SU-DHL-6 (cell line): ENCODE results near the gene JCAD.

Experiments used
- H2AFZ ChIP-seq: fragments of 200-600 bp; sonication (generic); 2 replicates; pipeline ENCODE4 v1.6.1; 2014; ENCODE audit warnings: low read depth, mild to moderate bottlenecking, moderate library complexity, mixed read lengths, antibody characterized with exemption, low read length; ENCODE audit not compliant: severe bottlenecking
- H3F3A ChIP-seq: fragments of 200-600 bp; shearing (Covaris generic); 2 replicates; pipeline ENCODE4 v1.6.0; 2016; ENCODE audit warnings: antibody characterized with exemption, mild to moderate bottlenecking; ENCODE audit not compliant: insufficient read depth
- H3K27ac ChIP-seq: fragments of 200-600 bp; sonication (generic); 2 replicates; pipeline ENCODE4 v1.5.1; 2016; ENCODE audit warnings: low read depth, mild to moderate bottlenecking, low read length, moderate library complexity, mixed read lengths
- H3K27me3 ChIP-seq: fragments of 200-600 bp; sonication (generic), shearing (Covaris generic); 2 replicates; pipeline ENCODE4 v1.6.0; 2014; ENCODE audit warnings: mild to moderate bottlenecking, low read length
- H3K36me3 ChIP-seq: fragments of 200-600 bp; sonication (generic); 2 replicates; pipeline ENCODE4 v1.6.1; 2014; ENCODE audit warnings: mild to moderate bottlenecking, low read length, mixed read lengths
- H3K4me2 ChIP-seq: fragments of 300-600, 200-600 bp; shearing (Covaris generic), sonication (generic); 2 replicates; pipeline ENCODE4 v1.6.0; 2014; ENCODE audit warnings: low read length, low read depth, mild to moderate bottlenecking; ENCODE audit not compliant: poor library complexity, severe bottlenecking
- H3K4me3 ChIP-seq: fragments of 200-600 bp; sonication (generic); 2 replicates; pipeline ENCODE4 v1.5.1; 2014; ENCODE audit warnings: antibody characterized with exemption, low read length, mild to moderate bottlenecking, mixed read lengths; ENCODE audit not compliant: insufficient read depth, poor library complexity, severe bottlenecking
- H3K79me2 ChIP-seq: fragments of 200-600 bp; sonication (generic); 2 replicates; pipeline ENCODE4 v1.6.1; 2014; ENCODE audit warnings: mild to moderate bottlenecking, low read length, moderate library complexity; ENCODE audit not compliant: insufficient read depth
- H3K9ac ChIP-seq: fragments of 200-600 bp; sonication (generic); 2 replicates; pipeline ENCODE4 v1.7.0; 2014; ENCODE audit warnings: mild to moderate bottlenecking, low read length
- H3K9me2 ChIP-seq: fragments of 200-600 bp; sonication (generic); replicated peaks from 2 replicates; pipeline ENCODE4 v1.6.1; 2014; ENCODE audit warnings: low read length; ENCODE audit not compliant: insufficient read depth
- H3K9me3 ChIP-seq: fragments of 200-600 bp; sonication (generic); 2 replicates; pipeline ENCODE4 v1.6.1; 2014; ENCODE audit warnings: low read length, mixed read lengths; ENCODE audit not compliant: insufficient read depth
- H4K20me1 ChIP-seq: fragments of 200-600 bp; sonication (generic); 2 replicates; pipeline ENCODE4 v1.6.1; 2014; ENCODE audit warnings: low read depth, mild to moderate bottlenecking, antibody characterized with exemption, low read length, moderate library complexity, mixed read lengths
- EZH2phosphoT487 ChIP-seq: fragments of 200-600 bp; sonication (generic), shearing (Covaris generic); conservative IDR thresholded peaks from 2 replicates; pipeline ENCODE4 v1.6.1; 2018; ENCODE audit warnings: mild to moderate bottlenecking, antibody characterized with exemption, low read length, moderate library complexity, mixed read lengths
- TF ChIP-seq, protein P1 (sequence below): fragments of 200-600 bp; sonication (generic); IDR thresholded peaks from one replicate; pipeline ENCODE4 v1.5.1; 2017; ENCODE audit warnings: antibody characterized with exemption, mild to moderate bottlenecking, low read length, moderate library complexity; ENCODE audit not compliant: insufficient read depth, poor library complexity, severe bottlenecking

The JCAD gene

DNA sequence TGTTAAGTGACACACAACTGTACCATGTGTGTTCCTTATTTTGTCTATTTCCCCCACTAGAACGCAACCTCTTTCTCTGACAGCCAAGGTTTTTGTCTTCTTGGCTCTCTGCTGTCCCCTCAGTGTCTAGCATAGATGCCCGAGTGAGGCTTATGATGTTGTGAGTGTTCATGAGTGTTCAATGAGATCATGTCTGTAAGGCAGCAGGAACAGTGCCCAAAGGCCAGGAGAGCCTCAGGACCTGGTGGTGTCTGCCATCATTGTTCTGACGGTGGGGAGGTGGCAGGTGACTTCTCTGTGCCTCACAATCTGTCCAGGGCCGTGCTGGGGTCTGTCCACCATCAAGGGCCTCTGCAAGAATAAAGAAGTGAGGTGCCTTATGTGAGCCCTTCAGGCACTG, 66.5 kb downstream of the JCAD start:
- Histone ChIP-seq H3K27me3 (no peaks in the 10 kb centered on the region), H2AFZ (no peak overlapping the region), H3K4me2 (no peak overlapping the region), H3K9me2 (no peaks in the 10 kb centered on the region), H3K9ac (no peak overlapping the region), H3K79me2 (no peaks in the 10 kb centered on the region), H3K27ac (no peak overlapping the region), H4K20me1 (no peaks in the 10 kb centered on the region), H3K9me3 (no peaks in the 10 kb centered on the region), H3K4me3 (no peak overlapping the region), H3F3A (no peaks in the 10 kb centered on the region), H3K36me3 (no peaks in the 10 kb centered on the region)
- TF ChIP-seq EZH2phosphoT487 = no peak
- TF ChIP-seq, protein P1, sequence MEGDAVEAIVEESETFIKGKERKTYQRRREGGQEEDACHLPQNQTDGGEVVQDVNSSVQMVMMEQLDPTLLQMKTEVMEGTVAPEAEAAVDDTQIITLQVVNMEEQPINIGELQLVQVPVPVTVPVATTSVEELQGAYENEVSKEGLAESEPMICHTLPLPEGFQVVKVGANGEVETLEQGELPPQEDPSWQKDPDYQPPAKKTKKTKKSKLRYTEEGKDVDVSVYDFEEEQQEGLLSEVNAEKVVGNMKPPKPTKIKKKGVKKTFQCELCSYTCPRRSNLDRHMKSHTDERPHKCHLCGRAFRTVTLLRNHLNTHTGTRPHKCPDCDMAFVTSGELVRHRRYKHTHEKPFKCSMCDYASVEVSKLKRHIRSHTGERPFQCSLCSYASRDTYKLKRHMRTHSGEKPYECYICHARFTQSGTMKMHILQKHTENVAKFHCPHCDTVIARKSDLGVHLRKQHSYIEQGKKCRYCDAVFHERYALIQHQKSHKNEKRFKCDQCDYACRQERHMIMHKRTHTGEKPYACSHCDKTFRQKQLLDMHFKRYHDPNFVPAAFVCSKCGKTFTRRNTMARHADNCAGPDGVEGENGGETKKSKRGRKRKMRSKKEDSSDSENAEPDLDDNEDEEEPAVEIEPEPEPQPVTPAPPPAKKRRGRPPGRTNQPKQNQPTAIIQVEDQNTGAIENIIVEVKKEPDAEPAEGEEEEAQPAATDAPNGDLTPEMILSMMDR = no peak

DNA sequence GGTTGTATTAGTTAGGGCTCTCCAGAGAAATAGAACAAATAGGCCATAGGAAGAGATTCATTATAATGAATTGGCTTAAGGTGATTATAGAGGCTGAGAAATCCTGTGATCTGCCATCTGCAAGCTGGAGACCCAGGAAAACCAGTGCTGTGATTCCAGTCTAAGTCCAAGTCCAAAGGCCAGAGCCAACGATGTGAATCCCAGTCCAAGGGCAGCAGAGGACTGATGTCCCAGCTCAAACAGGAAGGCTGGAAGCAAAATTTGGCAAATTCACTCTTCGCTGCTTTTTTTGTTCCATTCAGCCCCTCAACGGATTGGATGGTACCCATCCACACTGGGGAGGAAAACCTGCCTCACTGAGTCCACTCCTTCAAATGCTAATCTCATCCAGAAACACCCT, 68.0 kb downstream of the JCAD start:
- Histone ChIP-seq H3K36me3 (no peaks in the 10 kb centered on the region), H4K20me1 (no peaks in the 10 kb centered on the region), H3F3A (no peaks in the 10 kb centered on the region), H3K9ac (no peak overlapping the region), H3K79me2 (no peaks in the 10 kb centered on the region), H3K4me3 (no peak overlapping the region), H3K4me2 (no peak overlapping the region), H3K27me3 (no peaks in the 10 kb centered on the region), H3K9me2 (no peaks in the 10 kb centered on the region), H3K9me3 (no peaks in the 10 kb centered on the region), H3K27ac (no peak overlapping the region), H2AFZ (no peak overlapping the region)
- no peak for TF ChIP-seq EZH2phosphoT487
- TF ChIP-seq, protein P1 = no peak

DNA sequence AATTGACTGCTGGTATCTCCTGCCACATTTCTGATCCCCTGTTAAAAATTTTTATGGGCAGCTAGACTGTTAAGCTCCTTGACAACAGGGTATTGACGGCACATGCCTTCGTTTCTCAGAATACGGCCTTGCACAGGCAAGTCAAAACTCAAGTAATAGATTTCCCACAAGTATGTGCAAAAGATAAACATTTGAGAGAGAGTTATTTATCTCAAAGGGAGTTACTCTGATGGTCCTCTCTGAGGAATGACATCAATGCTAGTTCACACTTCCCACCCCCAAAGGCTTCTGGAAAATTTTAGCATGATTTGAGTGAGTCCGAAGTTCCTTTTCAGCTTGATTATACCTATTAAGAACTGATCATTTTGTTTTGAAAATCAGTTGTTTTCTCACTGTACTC, 71.9 kb downstream of the JCAD start:
- H3K9ac ChIP-seq = no peak overlapping the region
- H3K9me3 ChIP-seq = peaks cover 7% of the 10 kb centered on the region; the same call in 1 of the 2 replicates
- no peaks in the 10 kb centered on the region for H3K27me3 ChIP-seq
- H2AFZ ChIP-seq = no peak overlapping the region
- no peaks in the 10 kb centered on the region for H3K9me2 ChIP-seq
- no peaks in the 10 kb centered on the region for H4K20me1 ChIP-seq
- no peak for TF ChIP-seq EZH2phosphoT487
- TF ChIP-seq, protein P1 = no peak
- H3K79me2 ChIP-seq = no peaks in the 10 kb centered on the region
- H3K4me2 ChIP-seq = no peak overlapping the region
- no peak overlapping the region for H3K27ac ChIP-seq
- H3K4me3 ChIP-seq = no peak overlapping the region
- no peaks in the 10 kb centered on the region for H3K36me3 ChIP-seq
- H3F3A ChIP-seq = no peaks in the 10 kb centered on the region
